Hematopoietic multipotent progenitor cell treated with erythropoietin and hydrocortisone succinate and interleukin-3 and kit ligand, for 6 days (in vitro differentiated cells): ENCODE data around the gene AP3S2.
"Not testable (repeated sequence)": the region's sequence is repeated elsewhere in the genome, so short reads cannot be mapped to it uniquely, and the experiment has no call there.

Experiments used
- DNase-seq: peaks from one replicate; pipeline ENCODE4 v3.0.0-alpha.2; 2015

AP3S2 gene

DNA sequence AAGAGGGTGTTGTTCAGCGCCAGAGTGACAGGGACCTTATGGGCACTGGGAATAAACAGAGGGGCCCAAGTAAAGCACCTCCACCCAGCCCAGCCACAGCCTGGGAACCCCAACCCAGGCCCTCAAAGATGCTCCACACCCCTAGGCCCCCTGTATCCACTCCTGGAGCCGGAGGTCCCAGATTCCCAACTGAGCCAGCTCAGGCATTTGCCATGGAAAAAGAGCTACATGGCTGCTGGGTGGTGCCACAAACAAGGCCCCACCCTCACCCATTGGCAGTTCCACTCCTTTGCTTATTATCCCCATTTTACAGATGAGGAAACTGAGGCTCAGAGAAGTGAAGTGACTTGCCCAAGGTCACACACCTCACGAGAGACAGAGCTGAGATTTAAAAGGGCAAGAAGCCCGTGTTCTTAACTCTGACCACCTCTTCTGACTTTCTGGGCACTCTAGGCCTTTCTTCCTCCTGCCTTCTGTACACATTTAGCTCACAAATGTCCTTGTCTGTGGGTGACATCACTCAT is 96.1 kb downstream of the AP3S2 start:
- DNase-seq = no peak

DNA sequence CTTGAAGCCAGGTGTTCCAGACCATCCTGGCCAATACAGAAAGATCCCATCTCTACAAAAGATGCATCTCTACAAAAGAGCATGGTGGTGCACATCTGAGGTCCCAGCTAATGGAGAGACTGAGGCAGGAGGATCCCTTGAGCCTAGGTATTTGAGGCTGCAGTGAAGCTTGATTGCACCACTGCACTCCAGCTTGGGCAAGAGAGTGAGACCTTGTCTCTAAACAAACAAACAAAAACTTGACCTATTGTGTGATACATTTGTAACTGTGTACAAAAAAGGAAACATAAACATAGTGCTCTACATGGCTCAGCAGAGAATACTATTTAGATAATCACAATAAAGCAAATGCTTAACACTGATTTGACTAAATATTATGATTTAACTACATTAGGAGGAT is 97.8 kb downstream of the AP3S2 start:
- no peak for DNase-seq

DNA sequence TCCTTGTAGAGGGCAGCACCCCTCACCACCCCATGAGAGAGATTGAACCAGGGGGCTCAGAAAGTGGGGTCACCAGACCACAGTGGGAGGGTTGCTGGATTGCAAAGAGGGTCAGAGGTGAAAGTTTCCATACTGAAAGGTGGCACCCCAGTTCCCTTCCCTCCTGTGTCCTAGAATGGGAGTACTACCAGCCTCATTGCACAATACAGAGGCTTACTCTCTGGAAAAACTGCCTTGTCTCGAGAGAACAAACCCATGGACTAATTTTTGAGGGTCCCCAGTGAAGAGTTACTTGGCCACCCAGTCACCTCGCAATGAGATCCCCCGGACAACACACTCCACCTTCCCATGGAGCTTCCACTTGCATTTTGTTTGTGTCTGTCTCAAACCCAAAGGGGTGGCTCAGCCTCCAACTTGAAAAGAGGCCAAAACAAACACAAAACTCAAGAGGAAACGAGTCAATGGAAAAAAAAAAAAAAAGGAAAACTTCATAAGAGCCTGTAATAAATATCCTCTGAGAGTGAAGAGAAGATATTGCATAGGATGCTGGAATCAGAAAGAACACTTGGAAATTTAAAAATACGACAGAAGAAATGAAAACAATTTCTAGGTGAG is 99.1 kb downstream of the AP3S2 start:
- no peak for DNase-seq

DNA sequence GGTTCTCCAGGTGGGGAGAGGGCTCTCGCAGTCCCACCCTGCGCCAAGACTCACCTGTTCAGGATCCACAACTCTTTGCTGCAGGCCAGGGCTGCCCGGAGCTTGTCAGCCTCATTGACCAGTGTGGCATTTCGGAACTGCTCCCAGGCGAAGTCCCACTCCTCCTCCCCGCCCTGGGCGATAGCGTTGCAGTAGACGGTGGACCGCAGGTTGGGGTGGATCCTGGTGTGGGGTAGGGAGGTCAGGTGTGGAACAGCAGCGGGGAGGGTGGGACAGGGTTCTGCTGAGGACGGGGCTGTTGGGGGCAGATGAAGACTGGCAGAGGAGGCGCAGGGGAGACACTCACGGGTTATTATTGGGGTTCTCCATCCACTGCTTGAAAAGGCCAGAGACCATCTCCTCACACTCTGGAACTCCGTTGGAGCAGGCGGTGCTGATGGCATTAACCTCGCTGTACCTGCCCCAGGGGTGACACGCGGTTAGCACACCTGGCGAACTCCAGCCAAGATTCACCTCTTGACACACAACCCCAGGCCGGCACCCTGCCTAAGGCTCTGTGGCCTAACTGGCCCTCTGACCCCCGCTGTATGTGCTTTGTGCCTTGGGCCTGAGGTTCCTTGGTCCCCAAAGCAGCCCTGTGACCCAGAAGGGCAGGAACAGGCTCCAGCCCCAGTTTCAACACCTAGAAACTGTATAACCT is 101.5 kb downstream of the AP3S2 start:
- no peak for DNase-seq

DNA sequence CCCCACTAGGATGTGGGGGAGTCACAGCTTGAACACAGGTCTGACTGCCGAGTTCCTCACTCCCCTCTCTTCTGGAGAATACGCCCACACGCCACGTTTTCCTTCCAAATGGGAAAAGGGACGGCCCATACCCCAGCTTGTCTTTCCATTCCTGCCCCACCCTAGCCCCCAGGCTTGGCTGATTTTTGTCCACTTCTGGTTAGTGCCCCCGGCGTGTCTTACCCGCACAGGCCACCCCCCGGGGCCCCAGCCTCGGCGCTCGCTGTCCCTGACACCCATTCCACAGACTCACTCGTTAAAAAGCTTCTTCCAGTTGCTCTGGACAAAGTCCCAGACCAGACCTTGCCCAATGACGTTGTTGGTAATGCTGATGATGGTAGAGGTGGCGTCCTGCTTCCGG is 103.1 kb downstream of the AP3S2 start:
- no peak for DNase-seq

DNA sequence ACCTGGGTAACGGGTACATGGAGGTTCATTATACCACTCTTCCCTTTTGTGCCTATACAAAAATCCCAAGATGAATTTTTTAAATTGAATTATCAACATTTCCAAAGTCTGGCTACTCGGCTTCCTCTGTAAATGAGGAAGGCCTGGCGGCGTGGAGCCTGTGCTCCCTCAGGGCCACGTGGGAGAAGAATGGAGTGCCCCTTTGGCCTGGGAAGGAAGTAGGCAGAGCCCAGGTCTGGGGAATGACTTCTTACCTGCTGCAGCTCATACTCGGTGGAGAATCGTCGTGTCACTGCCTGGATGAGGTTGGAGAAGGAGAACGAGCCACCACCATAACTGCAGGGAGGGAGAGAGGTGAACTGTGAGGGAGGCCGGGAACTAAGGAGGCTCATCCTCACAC is 103.6 kb downstream of the AP3S2 start:
- DNase-seq = no peak

DNA sequence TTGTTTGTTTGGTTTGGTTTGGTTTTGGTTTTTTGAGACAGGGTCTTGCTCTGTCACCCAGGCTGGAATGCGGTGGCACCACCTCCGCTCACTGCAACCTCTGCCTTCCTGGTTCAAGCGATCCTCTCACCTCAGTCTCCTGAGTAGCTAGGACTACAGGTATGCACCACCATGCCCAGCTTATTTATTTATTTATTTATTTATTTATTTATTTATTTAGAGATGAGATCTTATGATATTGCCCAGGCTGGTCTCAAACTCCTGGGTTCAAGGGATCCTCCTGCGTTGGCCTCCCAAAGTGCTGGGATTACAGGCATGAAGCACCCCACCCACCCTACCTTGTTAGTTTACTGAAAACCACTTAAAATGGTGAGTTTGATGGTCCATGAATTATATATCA is 105.2 kb downstream of the AP3S2 start:
- not testable (repeated sequence) for DNase-seq

DNA sequence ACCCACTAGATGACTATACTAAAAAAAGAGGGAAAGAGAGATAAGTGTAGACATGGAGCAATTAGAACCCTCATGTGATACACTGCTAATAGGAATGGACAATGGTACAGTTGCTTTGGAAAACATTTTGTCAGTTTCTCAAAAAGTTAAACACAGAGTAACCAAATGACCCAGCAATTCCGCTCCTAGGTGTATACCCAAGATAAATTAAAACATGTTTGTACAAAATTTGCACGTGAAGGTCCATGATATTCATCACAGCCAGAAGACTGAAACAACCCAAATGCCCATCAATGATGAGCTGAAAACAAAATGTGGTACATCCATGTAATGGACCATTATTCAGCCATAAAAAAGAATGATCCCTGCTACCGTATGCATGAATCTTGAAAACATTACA is 105.8 kb downstream of the AP3S2 start:
- DNase-seq = no peak

DNA sequence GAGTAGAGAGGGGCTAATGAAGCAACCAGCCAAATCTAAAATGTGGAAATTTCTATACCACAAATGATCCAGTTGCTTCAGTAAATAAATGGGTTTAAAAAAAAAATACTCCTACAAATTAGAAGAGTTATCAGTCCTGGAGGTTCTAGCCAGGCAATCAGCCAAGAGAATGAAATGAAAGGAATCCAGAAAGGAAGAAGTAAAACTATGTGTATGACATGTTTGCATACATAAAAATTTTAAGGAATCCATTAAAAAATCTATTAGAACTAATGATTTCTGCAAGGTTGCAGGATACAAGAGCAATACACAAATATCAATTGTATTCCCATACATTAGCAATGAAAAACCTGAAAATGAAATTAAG is 108.0 kb downstream of the AP3S2 start:
- DNase-seq = no peak

DNA sequence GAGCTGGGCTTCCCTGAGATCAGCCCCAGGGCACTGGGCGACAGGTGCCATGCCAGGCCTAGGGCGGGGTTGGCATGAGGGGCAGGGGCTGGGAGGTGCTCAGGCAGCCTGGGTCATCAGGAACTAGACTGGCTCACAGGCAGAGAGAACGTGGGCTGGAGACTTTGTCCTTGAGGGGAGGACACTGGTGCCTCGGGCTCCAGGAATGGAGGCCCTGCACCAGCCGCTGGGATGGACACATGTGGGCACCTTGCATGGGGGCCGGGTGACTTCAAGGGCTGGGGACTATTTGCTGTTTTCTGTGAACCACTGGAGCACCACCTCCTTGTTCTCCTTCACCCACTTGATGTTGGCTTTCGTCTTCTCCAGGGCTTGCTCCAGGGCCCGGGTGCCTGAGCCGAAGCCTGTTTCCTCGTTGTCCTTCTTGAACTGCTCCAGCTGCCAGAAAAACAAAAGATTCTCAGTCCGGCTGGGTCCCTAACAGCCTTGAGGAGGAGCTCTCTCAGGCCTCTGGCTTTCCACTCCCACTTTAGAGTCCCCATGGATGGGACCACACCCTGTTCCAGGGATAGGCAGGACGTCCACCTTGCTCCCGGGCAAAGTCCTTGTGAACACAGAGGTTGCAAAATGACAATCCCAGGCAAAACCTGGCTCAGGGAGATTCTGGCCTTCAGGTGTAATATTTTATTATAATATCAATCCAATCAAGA is 108.6 kb downstream of the AP3S2 start:
- DNase-seq = no peak

DNA sequence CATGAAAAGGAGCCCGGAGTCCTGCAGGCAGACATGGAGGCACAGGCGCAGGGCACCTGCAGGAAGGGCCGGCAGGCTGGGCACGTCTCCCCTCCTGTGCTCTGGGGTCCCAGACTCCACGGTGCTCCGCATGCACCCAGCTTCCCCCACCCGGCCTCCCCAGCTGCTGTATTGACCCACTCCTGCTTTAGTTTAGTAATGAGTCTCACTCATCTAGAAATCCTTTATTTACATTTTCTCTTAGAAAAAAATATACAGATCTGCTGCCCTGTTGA is 109.2 kb downstream of the AP3S2 start:
- no peak for DNase-seq

DNA sequence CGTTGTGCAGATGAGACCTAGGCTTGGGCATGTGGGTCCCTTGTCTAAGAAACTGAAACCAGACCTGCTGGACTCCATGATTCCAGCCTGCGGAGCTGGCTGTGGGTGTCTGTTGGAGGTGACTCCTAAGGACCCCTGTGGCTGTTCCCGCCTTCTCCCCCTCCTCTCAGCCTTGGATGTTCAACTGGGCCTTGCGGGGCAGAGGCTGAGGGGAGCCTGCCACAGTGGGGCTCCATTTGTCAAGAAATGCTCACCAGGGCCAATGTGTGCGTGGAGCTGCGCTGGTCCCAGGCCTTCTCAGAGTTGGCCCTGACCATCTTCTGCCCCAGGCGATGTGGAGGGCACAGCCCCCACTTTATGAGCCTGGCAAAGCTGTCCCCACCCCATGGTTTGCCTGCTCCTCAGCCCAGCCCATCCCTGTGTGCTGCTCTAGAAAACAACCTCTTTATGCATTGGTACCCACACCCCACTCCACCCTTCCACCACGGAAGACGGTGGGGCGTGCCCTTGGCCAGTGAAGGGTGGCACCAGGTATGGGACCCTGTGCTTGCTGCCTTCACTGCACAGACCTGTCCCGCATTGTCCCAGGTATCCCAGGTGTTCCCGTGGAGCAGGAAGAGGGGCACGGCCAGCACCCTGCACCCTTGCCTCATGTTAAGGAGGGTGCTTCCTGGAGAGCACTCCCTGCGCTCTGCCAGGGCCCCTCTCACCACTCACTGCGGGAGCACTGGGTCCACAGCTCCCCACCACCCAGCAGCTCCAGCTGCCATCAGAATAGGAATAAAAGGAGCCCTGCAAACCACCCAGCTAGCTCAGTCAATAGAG is 109.7 kb downstream of the AP3S2 start:
- no peak for DNase-seq

DNA sequence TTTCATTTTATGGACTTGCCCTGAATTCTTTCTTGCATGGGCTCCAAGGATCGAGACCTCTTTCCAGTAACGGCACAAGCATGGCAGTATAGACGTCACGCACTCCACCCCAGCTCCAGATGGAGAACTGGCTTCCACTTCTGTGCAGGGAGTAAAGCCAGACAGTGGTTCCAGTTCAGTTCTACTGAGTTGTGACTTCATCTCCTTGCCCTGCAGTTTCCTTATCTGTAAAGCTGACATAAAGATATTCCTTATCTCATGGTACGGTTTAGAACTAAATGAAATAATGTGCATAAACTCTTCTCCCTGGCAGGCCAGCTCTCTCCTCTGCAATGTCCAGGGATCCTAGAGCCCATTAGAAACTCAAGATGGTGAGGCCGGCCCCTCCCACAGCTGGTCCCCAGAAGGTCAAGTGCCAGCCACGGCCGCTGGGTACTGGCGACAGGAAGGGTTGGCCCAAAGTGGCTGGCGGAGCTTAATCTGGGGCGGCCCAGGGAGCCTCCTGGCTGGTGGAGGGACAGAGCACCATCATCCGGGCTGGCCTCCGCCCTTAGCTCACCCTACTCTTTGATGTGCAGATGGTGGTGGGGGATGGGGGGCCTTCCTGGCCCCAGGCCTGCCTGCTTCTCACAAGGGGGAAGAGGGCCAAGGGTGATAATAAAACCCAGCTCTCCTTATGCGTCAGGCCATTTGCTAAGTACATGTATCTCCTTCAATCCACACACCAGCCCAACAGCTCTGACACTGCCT is 110.5 kb downstream of the AP3S2 start:
- DNase-seq = peak; percentile 80

DNA sequence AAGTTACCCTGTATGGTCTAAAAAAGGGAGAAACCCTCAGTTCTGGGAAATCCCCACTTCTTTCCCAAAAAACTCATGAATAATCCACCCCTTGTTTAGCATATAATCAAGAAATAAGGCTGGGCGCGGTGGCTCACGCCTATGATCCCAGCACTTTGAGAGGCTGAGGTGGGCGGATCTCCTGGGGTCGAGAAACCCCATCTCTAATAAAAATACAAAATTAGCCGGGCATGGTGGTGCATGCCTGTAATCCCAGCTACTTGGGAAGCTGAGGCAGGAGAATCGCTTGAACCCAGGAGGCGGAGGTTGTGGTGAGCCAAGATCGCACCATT is 111.2 kb downstream of the AP3S2 start:
- DNase-seq = not testable (repeated sequence)

DNA sequence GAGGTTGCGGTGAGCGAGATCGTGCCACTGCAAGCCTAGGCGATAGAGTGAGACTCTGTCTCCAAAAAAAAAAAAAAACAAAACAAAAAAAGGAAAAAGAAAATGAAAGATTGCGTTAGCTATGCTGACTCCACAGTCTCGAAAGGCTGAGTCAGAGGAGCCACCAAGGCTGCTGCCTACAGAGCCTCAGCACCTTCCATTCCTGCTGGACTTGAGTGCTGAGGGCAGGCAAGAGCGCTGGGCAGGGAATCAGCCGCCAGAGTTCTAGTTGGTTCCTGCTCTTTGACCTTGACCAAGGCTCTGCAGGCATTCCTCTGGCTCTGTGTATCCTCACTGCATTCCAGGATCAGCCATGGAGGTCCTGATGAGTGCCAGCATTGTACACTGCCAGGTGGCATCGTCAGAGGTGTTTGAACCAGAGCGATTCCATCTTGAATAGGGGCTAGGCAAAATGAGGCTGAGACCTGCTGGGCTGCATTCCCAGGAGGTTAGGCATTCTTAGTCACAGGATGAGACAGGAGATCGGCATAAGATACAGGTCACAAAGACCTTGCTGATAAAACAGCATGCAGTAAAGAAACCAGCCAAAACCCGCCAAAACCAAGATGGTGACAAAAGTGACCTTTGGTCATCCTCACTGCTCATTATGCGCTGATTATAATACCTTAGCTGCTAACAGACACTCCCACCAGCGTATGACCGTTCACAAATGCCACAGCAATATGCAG is 111.7 kb downstream of the AP3S2 start:
- no peak for DNase-seq

DNA sequence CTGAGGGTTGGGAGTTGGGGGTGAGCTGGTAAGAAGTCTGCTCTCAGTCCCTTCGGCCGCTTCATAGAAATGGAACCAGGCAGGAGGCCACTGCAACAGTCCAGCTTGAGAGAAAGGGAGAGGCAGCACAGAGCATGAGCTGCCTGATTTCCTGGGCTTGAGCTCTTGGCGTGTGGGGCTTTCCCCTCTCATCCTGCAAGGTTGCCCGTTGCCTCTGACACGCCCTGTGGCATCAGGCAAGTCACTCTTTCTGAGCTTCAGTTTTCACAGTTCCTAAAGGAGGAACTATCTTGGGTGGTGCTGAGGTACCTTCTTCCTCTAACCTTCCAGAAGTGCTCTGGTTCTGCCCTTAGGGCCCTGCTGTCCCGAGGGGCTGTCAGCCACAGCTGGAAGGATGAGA is 112.7 kb downstream of the AP3S2 start:
- DNase-seq = peak; percentile 51

DNA sequence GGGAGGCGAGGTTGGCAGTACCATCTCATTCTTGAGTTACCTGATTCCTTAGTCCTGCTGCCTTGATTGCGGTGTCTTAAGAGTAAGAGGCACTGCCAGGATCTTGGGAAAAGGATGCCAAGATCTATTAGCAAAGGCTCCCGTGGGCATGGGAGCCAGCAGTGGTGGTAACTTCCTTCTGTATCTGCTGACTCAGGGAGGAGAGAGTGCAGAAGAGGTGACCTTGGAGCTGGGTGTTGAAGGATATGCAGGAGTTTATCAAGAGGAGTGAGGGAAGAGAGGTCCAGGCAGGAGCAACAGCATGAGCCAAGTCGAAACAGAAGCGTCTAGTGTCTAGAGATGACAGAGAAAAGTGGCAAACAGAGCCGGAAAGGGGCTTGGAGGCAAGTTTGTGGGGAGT is 113.2 kb downstream of the AP3S2 start:
- no peak for DNase-seq
